HUES6 (cell line): ENCODE results near the gene KPNB1.
A peak's percentile ranks its signal among the peaks of the same experiment; 100 is the strongest.

Experiments used
- H3K27ac ChIP-seq: 2 replicates; pipeline ENCODE4 v1.7.0; 2013; ENCODE audit warnings: low read depth, mild to moderate bottlenecking, low read length, inconsistent platforms
- H3K27me3 ChIP-seq: 2 replicates; pipeline ENCODE4 v1.6.1; 2013; ENCODE audit warnings: low read length; ENCODE audit not compliant: control insufficient read depth, insufficient read depth
- H3K36me3 ChIP-seq: 2 replicates; pipeline ENCODE4 v1.6.1; 2013; ENCODE audit warnings: low read length; ENCODE audit not compliant: control insufficient read depth, insufficient read depth
- H3K4me1 ChIP-seq: 2 replicates; pipeline ENCODE4 v1.6.1; 2013; ENCODE audit warnings: low read length; ENCODE audit not compliant: control insufficient read depth, insufficient read depth
- H3K4me3 ChIP-seq: 2 replicates; pipeline ENCODE4 v1.5.1; 2013; ENCODE audit warnings: low read depth, low read length
- H3K9ac ChIP-seq: one replicate; pipeline ENCODE4 v1.6.1; 2013; ENCODE audit warnings: mild to moderate bottlenecking, low read length
- H3K9me3 ChIP-seq: 2 replicates; pipeline ENCODE4 v1.6.1; 2013; ENCODE audit warnings: low read depth, low read length; ENCODE audit not compliant: control insufficient read depth, insufficient read depth

The KPNB1 gene

DNA sequence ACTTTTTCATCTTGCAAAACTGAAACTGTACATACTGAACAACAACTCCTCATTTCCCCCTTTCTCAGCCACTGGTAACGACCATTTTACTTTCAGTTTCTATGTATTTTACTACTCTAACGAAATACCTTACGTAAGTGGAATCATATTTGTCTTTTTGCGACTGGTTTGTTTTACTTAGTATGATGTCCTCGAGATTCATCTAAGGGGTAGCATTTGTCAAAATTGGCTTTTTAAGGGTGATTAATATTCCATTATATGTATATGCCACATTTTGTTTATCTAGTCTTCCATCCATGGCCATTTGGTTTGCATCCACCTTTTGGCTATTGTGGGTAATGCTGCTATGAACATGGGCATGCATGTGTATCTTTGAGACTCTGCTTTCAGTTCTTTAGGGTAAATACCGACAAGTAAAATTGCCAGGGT is 10.4 kb downstream of the KPNB1 start:
- Histone ChIP-seq H3K9ac (no peak overlapping the region), H3K36me3 (peaks cover 100% of the 10 kb centered on the region)

DNA sequence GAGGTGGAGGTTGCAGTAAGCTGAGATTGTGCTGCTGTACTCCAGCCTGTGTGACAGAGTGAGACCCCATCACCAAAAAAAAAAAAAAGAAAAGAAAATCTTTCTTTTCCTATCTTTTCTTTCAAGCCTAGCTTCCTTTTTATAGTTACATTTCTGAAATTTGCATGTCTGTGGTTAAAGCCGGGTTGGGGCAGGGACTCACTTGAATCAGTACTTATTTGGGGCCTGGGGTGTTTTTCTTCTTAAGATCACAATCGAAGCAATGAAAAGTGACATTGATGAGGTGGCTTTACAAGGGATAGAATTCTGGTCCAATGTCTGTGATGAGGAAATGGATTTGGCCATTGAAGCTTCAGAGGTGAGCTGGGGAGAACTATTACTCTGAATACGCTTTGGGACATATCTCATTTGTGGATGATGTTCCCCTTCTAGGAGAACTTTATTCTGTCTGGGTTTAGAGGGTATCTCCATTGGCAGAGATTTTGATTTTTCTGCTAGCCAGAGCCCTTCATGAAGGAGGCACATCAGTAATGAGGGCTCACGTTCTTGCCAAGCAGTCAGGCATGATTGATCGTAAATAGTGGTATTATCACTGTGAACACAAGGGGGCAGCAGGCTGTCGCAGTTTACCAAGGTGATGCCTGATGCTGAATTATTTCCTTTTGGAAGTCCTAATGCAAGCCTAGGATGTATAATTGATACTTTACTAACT is 14.3 kb downstream of the KPNB1 start:
- peaks cover 7% of the 10 kb centered on the region; the same call in 1 of the 2 replicates for H3K4me1 ChIP-seq
- H3K27ac ChIP-seq = no peak overlapping the region
- no peaks in the 10 kb centered on the region for H3K27me3 ChIP-seq

More for the DNA sequence above, 10.4 kb downstream of the KPNB1 start:
- Histone ChIP-seq H3K9me3 (no peaks in the 10 kb centered on the region), H3K27me3 (no peaks in the 10 kb centered on the region), H3K4me1 (peaks cover 4% of the 10 kb centered on the region; the same call in 1 of the 2 replicates), H3K27ac (no peak overlapping the region), H3K4me3 (no peak overlapping the region)

DNA sequence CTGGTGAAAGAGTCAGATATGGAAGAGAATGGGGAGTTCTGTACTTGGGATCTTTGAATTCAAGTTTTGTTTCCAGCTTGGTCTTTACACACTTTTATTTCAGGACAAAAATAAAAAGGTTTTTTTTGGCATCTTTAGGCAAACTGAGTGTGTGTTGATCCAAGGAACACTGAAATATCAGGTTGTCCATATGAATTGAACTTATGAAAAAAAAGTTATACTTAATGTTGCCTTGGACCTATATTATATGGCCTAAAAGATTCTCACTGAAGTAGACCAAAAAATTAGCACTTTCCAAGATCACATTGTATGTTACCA is 14.9 kb downstream of the KPNB1 start:
- Histone ChIP-seq H3K4me3 (no peak overlapping the region), H3K27ac (no peak overlapping the region), H3K4me1 (peaks cover 7% of the 10 kb centered on the region; the same call in 1 of the 2 replicates), H3K27me3 (no peaks in the 10 kb centered on the region), H3K36me3 (peaks cover 95% of the 10 kb centered on the region), H3K9me3 (no peaks in the 10 kb centered on the region), H3K9ac (no peak overlapping the region)

More for the DNA sequence above, 14.3 kb downstream of the KPNB1 start:
- H3K9me3 ChIP-seq = no peaks in the 10 kb centered on the region
- no peak overlapping the region for H3K4me3 ChIP-seq
- peaks cover 95% of the 10 kb centered on the region for H3K36me3 ChIP-seq
- H3K9ac ChIP-seq = no peak overlapping the region

DNA sequence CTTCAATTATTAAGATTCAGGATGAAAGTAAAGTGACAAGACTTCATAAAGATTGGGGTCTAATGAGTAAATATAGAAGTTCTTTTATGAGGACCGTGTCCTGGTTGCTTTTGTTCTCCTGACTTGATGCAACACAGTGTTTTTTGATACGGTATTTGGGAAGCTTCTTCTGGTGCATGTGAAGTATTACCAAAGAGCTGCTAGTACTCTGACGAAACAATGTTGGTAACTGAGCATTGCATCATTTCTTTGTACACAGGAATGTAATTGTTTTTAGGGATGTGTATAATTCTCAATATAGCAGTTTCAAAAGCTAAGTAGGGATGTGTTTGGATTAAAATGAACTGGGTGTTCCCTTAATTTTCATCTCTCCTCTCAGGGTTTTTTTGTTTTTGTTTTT is 15.9 kb downstream of the KPNB1 start:
- H3K27ac ChIP-seq = peak overlapping the region; percentile 40; the same call in 1 of the 2 replicates

DNA sequence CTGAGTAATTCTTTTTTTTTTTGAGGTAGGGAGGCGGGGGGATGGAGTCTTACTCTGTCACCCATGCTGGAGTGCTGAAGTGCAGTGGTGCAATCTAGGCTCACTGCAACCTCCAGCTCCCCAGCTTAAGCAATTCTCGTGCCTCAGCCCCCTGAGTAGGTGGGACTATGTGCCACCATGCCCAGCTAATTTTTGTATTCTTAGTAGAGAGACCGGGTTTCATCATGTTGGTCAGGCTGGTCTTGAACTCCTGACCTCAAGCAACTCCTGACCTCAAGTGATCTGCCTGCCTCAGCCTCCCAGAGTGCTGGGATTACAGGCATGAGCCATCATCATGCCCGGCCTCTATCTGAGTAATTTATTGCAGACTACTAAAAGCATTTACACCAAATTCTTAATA is 19.4 kb downstream of the KPNB1 start:
- Histone ChIP-seq H3K9me3 (no peaks in the 10 kb centered on the region), H3K27me3 (no peaks in the 10 kb centered on the region), H3K9ac (no peak overlapping the region), H3K27ac (no peak overlapping the region), H3K4me3 (no peak overlapping the region), H3K4me1 (peaks cover 7% of the 10 kb centered on the region; the same call in 1 of the 2 replicates), H3K36me3 (peaks cover 95% of the 10 kb centered on the region)

More for the DNA sequence above, 15.9 kb downstream of the KPNB1 start:
- Histone ChIP-seq H3K9me3 (no peaks in the 10 kb centered on the region), H3K4me1 (peaks cover 7% of the 10 kb centered on the region; the same call in 1 of the 2 replicates), H3K36me3 (peaks cover 95% of the 10 kb centered on the region), H3K9ac (no peak overlapping the region), H3K4me3 (no peak overlapping the region), H3K27me3 (no peaks in the 10 kb centered on the region)

DNA sequence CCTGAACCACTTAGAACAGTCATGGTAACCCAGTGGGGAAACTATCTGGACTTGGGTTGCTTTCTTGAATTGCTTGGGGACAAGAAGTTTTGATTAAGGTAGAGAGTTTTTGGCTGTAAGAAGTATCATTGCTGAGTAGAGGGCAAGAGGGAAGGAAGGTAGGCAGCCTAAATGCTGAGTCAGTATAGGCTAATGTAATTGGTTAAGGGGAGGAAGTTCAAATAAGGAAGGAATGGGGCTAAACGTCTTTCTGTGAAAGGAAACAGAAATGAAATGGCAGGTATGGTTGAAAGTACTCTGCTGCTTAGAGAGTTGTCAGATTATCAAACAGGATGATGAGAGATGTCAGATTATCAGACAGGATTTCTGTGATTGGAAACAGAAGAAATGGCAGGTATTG is 20.3 kb downstream of the KPNB1 start:
- Histone ChIP-seq H3K4me1 (peaks cover 3% of the 10 kb centered on the region; the same call in 1 of the 2 replicates), H3K9me3 (no peaks in the 10 kb centered on the region), H3K27me3 (no peaks in the 10 kb centered on the region), H3K27ac (no peak overlapping the region), H3K9ac (no peak overlapping the region), H3K4me3 (no peak overlapping the region), H3K36me3 (peaks cover 95% of the 10 kb centered on the region)

DNA sequence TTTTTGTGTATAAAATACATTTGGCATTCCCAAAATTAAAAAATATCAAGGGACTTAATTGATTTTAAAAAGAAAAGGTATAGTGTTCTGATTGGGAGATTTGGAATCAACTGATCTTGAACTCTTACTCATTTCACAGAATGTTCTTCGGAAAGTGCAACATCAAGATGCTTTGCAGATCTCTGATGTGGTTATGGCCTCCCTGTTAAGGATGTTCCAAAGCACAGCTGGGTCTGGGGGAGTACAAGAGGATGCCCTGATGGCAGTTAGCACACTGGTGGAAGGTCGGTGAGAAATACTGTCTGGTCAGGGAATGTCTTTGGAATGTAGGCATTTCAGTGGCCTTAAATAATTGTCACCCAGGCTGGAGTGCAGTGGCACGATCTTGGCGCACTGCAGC is 24.8 kb downstream of the KPNB1 start:
- peaks cover 100% of the 10 kb centered on the region for H3K36me3 ChIP-seq
- H3K27ac ChIP-seq = no peak overlapping the region
- H3K9me3 ChIP-seq = no peaks in the 10 kb centered on the region
- H3K4me3 ChIP-seq = no peak overlapping the region
- no peaks in the 10 kb centered on the region for H3K4me1 ChIP-seq
- H3K9ac ChIP-seq = no peak overlapping the region
- no peaks in the 10 kb centered on the region for H3K27me3 ChIP-seq

DNA sequence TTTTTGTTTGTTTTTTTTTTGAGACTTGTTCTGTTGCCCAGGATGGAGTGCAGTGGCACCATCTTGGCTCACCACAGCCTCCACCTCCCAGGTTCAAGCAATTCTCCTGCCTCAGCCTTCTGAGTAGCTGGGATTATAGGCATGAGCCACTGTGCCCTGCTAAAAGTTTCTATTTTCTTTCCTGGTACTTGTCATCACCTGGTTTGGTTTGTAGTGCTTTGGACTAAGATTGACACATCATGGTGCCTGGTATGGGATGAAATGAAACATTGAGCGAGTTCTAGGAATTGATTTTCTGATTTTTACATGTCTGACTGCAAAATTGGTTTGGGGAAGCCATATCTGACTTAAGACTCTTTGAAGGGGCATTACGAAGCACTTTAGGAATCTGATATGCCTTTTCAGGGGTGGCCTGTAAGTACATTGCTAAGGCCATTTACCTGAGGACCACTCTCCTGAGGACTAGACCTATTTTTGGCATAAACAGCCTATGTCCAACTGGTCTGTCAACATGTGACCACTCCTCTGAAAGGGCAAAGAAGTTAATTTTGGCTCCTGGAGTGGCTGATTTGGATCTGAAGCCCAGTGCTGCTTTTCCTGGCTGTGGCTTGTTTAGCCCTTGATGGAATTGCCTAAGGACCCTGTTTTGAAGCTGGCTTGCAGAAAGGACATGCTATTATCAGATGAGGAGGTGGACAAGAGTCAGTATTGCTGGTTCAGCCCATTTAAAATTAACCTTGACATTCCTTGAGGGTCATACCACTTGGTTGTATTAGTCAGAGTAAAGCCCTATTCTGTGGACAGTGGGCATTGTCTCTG is 25.9 kb downstream of the KPNB1 start:
- H3K9me3 ChIP-seq = no peaks in the 10 kb centered on the region
- no peak overlapping the region for H3K27ac ChIP-seq

DNA sequence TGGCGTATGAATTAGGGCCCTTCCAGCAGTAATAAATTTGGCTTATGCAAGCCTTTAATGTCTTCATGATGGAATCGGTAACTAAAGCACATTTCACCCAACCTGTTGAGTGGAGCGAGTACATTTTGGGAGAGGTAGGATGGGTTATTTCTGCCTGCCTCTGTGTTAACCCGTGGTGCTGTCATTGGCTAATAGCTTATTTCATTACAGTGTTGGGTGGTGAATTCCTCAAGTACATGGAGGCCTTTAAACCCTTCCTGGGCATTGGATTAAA is 26.4 kb downstream of the KPNB1 start:
- Histone ChIP-seq H3K4me1 (no peaks in the 10 kb centered on the region), H3K9ac (no peak overlapping the region), H3K27ac (no peak overlapping the region), H3K9me3 (no peaks in the 10 kb centered on the region), H3K4me3 (no peak overlapping the region), H3K27me3 (no peaks in the 10 kb centered on the region), H3K36me3 (peaks cover 99% of the 10 kb centered on the region)

More for the DNA sequence above, 25.9 kb downstream of the KPNB1 start:
- Histone ChIP-seq H3K27me3 (no peaks in the 10 kb centered on the region), H3K4me3 (no peak overlapping the region), H3K4me1 (no peaks in the 10 kb centered on the region), H3K36me3 (peaks cover 99% of the 10 kb centered on the region), H3K9ac (no peak overlapping the region)

DNA sequence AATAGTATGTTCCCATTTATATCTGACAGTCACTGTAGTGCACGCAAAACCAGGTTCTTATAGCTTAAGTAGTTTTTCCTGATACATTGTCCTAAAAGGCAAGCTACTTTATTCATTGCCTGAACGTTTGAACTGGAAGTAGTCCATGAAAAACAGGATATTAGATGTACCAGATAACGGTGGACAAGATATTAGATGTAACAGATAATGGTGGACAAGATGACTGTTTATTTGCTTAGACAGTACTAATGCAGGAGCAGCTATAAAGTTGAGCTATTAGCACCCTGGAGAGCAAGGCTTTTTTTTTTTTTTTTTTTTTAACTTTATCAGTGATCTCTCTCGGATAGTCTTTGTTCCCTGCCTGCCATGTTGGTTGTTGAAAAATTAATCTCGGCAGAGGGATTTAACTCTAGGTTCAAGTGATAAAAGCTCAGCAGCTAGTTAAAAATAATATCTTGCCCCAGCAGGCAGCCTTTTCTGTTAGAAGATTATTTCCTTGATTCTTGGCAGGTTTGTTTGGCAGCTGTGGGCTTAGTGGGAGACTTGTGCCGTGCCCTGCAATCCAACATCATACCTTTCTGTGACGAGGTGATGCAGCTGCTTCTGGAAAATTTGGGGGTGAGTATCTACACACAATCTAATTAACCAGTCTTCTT is 26.9 kb downstream of the KPNB1 start:
- H3K4me3 ChIP-seq = no peak overlapping the region
- H3K9ac ChIP-seq = no peak overlapping the region
- no peaks in the 10 kb centered on the region for H3K27me3 ChIP-seq
- no peaks in the 10 kb centered on the region for H3K4me1 ChIP-seq
- H3K36me3 ChIP-seq = peaks cover 98% of the 10 kb centered on the region
- H3K27ac ChIP-seq = no peak overlapping the region
- H3K9me3 ChIP-seq = no peaks in the 10 kb centered on the region

DNA sequence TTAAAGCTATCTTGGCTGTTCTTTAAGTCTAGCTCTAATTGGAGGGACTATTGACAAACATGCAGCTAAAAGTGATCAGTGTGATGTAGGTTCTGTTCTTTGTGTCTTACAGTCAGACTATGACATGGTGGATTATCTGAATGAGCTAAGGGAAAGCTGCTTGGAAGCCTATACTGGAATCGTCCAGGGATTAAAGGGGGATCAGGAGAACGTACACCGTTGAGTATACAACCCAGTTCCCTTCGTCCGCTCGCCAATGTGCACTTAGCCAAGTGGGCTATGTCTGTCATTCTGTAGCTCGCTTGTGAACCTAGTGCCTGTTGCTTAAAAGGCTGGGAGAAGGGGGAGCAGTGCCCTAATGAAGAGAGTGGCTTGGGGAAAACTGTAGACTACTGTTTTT is 28.5 kb downstream of the KPNB1 start:
- Histone ChIP-seq H3K27ac (no peak overlapping the region), H3K36me3 (peaks cover 98% of the 10 kb centered on the region), H3K27me3 (no peaks in the 10 kb centered on the region)

More for the DNA sequence above, 28.5 kb downstream of the KPNB1 start:
- Histone ChIP-seq H3K4me1 (no peaks in the 10 kb centered on the region), H3K9me3 (no peaks in the 10 kb centered on the region), H3K4me3 (no peak overlapping the region), H3K9ac (no peak overlapping the region)
